K562 (cell line): ENCODE results near the gene TLCD5. TPM values are rescaled to one million over a fixed set of nuclear protein-coding genes. Genes with fewer than 3 reads are reported as not detected.

Experiments
- ATAC-seq: fragments of 200-7000 bp; cut with Tn5 transposase; 3 replicates; pipeline ENCODE4 v1.9.1; 2020; ENCODE audit warnings: moderate library complexity
- BruUV-seq: library from RNA; stranded (reverse); fragments of 400-500 nt; replicated peaks from 2 replicates; lab custom pipeline; 2021; lab: Mats Ljungman, UMichigan
- CTCF ChIA-PET: fragments of 300-600 bp; formaldehyde crosslinking; extraction: SDS; loops from one replicate; lab custom pipeline; 2021; ENCODE audit warnings: low intra/inter-chr PET ratio; lab: Yijun Ruan, JAX
- POLR2A ChIA-PET: fragments of 300-600, 350-650 bp; sonication (Branson Sonifier 250); formaldehyde crosslinking; extraction: SDS; loops from one replicate; lab custom pipeline; 2021; ENCODE audit warnings: antibody characterized with exemption, inconsistent platforms; lab: Yijun Ruan, JAX
- DNase-seq, 4 experiments: peaks; one replicate each; pipeline versions ENCODE4 v3.0.0 to v3.0.0-alpha.2; 2011 to 2018; ENCODE audit warnings: low spot score in 3 of 4, mixed read lengths in 3 of 4; ENCODE audit errors: extremely low read depth in 1 of 4
- FAIRE-seq: peaks from 2 replicates; lab custom pipeline; 2011; peaks lifted over from hg19 to GRCh38; lab: Jason Lieb, UNC
- H2AFZ ChIP-seq: 2 replicates; pipeline ENCODE4 v1.6.0; 2011; ENCODE audit warnings: low read depth, low read length, control low read depth, inconsistent platforms
- H3K27ac ChIP-seq: fragments of 200-600 bp; 3 replicates; pipeline ENCODE4 v1.8.0; 2011; ENCODE audit warnings: low read depth, mild to moderate bottlenecking, control low read depth, inconsistent platforms, low read length, moderate library complexity, mixed read lengths; ENCODE audit errors: extremely low read depth
- H3K27me3 ChIP-seq, 2 experiments: fragments of 300-600 bp in 1 of 2; 2 replicates in 1 of 2; 3 replicates in 1 of 2; pipeline versions ENCODE4 v1.6.0 to v1.8.0; 2011; ENCODE audit warnings: inconsistent platforms in 2 of 2, low read length in 2 of 2, mild to moderate bottlenecking in 1 of 2, mixed read lengths in 1 of 2, moderate library complexity in 1 of 2; ENCODE audit not compliant: control insufficient read depth in 2 of 2, insufficient read depth in 2 of 2
- H3K36me3 ChIP-seq: fragments of 300-600 bp; 3 replicates; pipeline ENCODE4 v1.8.0; 2011; ENCODE audit warnings: mild to moderate bottlenecking, low read length, inconsistent platforms; ENCODE audit not compliant: control insufficient read depth, insufficient read depth
- H3K4me1 ChIP-seq, 2 experiments: fragments of 200-600 bp in 1 of 2; replicated peaks in 1 of 2; 2 replicates in 1 of 2; 3 replicates in 1 of 2; pipeline versions ENCODE4 v1.5.1 to v1.8.0; 2011; ENCODE audit warnings: inconsistent platforms in 2 of 2, low read length in 2 of 2, mild to moderate bottlenecking in 1 of 2, mixed read lengths in 1 of 2, moderate library complexity in 1 of 2; ENCODE audit not compliant: control insufficient read depth in 2 of 2, insufficient read depth in 2 of 2
- H3K4me2 ChIP-seq: 2 replicates; pipeline ENCODE4 v1.6.1; 2011; ENCODE audit warnings: low read length, control low read depth, inconsistent platforms, mixed read lengths; ENCODE audit not compliant: insufficient read depth
- H3K4me3 ChIP-seq: fragments of 200-600 bp; sonication (generic), shearing (Covaris generic); 2 replicates; pipeline ENCODE4 v1.5.1; 2016; ENCODE audit warnings: control low read depth, inconsistent platforms
- H3K79me2 ChIP-seq: fragments of 200-600 bp; 3 replicates; pipeline ENCODE4 v1.8.0; 2011; ENCODE audit warnings: low read length, inconsistent platforms; ENCODE audit not compliant: control insufficient read depth, insufficient read depth
- H3K9ac ChIP-seq, 2 experiments: 2 replicates each; pipeline versions ENCODE4 v1.6.0 to v1.6.1; 2011; ENCODE audit warnings: low read depth in 2 of 2, low read length in 2 of 2, control low read depth in 1 of 2, inconsistent platforms in 1 of 2, mild to moderate bottlenecking in 1 of 2, mixed read lengths in 1 of 2; ENCODE audit not compliant: insufficient read depth in 1 of 2
- H3K9me1 ChIP-seq: one replicate; pipeline ENCODE4 v1.6.0; 2011; ENCODE audit warnings: inconsistent platforms, mild to moderate bottlenecking, low read length, moderate library complexity; ENCODE audit not compliant: control insufficient read depth, insufficient read depth
- H3K9me3 ChIP-seq: replicated peaks from 2 replicates; pipeline ENCODE4 v1.5.1; 2011; ENCODE audit warnings: low read depth, low read length, inconsistent platforms; ENCODE audit not compliant: control insufficient read depth, insufficient read depth
- H4K20me1 ChIP-seq: replicated peaks from 2 replicates; pipeline ENCODE4 v1.6.1; 2011; ENCODE audit warnings: low read length, inconsistent platforms, mixed read lengths; ENCODE audit not compliant: control insufficient read depth, insufficient read depth
- CEBPB ChIP-seq: fragments of 450-650 bp; IDR thresholded peaks from 2 replicates; pipeline ENCODE4 v1.6.1; 2016; ENCODE audit warnings: missing genetic modification characterization, missing compliant biosample characterization
- CEBPG ChIP-seq, 3 experiments: fragments of 200-800 bp in 1 of 3; sonication (Bioruptor generic) in 1 of 3; sonication (generic) in 1 of 3; formaldehyde crosslinking in 1 of 3; IDR thresholded peaks in 2 of 3; conservative IDR thresholded peaks in 1 of 3; 2 replicates each; pipeline versions ENCODE4 v1.6.1 to v1.8.0; 2016 to 2022; ENCODE audit warnings: missing compliant biosample characterization in 2 of 3, missing genetic modification characterization in 2 of 3, mild to moderate bottlenecking in 1 of 3, missing genetic modification reagents in 1 of 3
- FOXP4 ChIP-seq: sonication (generic); formaldehyde crosslinking; IDR thresholded peaks from 2 replicates; pipeline ENCODE4 v1.8.0; 2022; ENCODE audit warnings: mild to moderate bottlenecking, missing genetic modification reagents, borderline replicate concordance
- WGBS: fragments of 100-300 bp; shearing (Covaris generic); methylation state at CpG from one replicate; pipeline ENCODE4 v1.1.6; 2016; ENCODE audit warnings: low coverage, mixed read lengths; ENCODE audit not compliant: insufficient coverage; ENCODE audit errors: missing lambda C conversion rate; 5-methylcytosine and 5-hydroxymethylcytosine counted together
- in situ Hi-C: fragments of 300-500 bp; cut with MboI; formaldehyde crosslinking; loops from 4 replicates; pipeline ENCODE4 v1.15.0; 2018; ENCODE audit warnings: inconsistent platforms, mixed read lengths
- intact Hi-C: fragments of 100-400 bp; cut with micrococcal nuclease; formaldehyde crosslinking; loops from 2 replicates; pipeline ENCODE4 v1.14.2; 2022
- polyA plus RNA-seq, 8 experiments: library from polyadenylated mRNA; depleted of rRNA in 4 of 8; stranded (reverse) in 5 of 8; unstranded in 3 of 8; fragments of >200 nt; fragmentation: Nextera tagmentation in 2 of 8; fragmentation: Illumina TruSeq in 1 of 8; extraction: Ambion mirVana in 2 of 8; extraction: Trizol in 1 of 8; gene quantifications; 2 replicates each; pipeline versions ENCODE4 v1.2.1 to v1.2.3, GENCODE V29; 2011 to 2014; ENCODE audit warnings: inconsistent platforms in 1 of 8, missing spikeins in 1 of 8
- total RNA-seq, 7 experiments: library from RNA; depleted of rRNA in 6 of 7; stranded (reverse); fragments of >200 nt in 6 of 7; fragmentation: Illumina TruSeq in 2 of 7; extraction: Trizol in 2 of 7; gene quantifications; 2 replicates each; pipeline versions ENCODE4 v1.2.1 to v1.2.3, GENCODE V29; 2011 to 2021; ENCODE audit warnings: low replicate concordance in 1 of 7

TLCD5 gene
- total and polyA plus RNA-seq, 9 of the 15 experiments (the other 6 are each of a cell fraction or from before 2014, with no cell fraction given): 0.94 to 5.1 (median 1.6) TPM

GRCh38 chr11:120326228-120326627 is 1.1 kb downstream of the TLCD5 start:
- ChIA-PET POLR2A (interaction anchor here (0.7 to 2.0 kb wide), 3 partner anchors 8 to 13 kb away, joined by 3 to 5 read pairs (median 3); no protein-coding TSS in a partner anchor), CTCF (no interaction called here)
- H3K4me3 ChIP-seq: no peak overlapping the region; the same call in 1 of the 2 replicates
- no peak overlapping the region for H3K27ac ChIP-seq
- ATAC-seq: no peak
- H3K4me2 ChIP-seq: peak overlapping the region; percentile 85
- peaks cover 9 to 19% of the 10 kb centered on the region in 2 experiments; a peak in 4 of 5 replicates for H3K4me1 ChIP-seq
- intact Hi-C loops (no loop called here), in situ Hi-C loops (no loop called here)
- no peaks in the 10 kb centered on the region for H4K20me1 ChIP-seq
- H3K27me3 ChIP-seq: peaks cover 24 to 25% of the 10 kb centered on the region in 2 experiments; a peak in 4 of 5 replicates
- H3K79me2 ChIP-seq: no peaks in the 10 kb centered on the region
- DNase-seq: no peak
- no peaks in the 10 kb centered on the region for H3K9me1 ChIP-seq
- H3K36me3 ChIP-seq: no peaks in the 10 kb centered on the region
- TF ChIP-seq CEBPG (CRISPR knock-in tag; IDR thresholded peaks at IDR 0.05): no peak
- TF ChIP-seq CEBPG (tag; conservative IDR thresholded peaks at IDR 0.05 in 1 of 2, IDR thresholded peaks at IDR 0.05 in 1 of 2): peak in 1 of 2 experiments; percentile 11; a peak in 1 of 4 replicates
- TF ChIP-seq FOXP4 (CRISPR knock-in tag): no peak
- peak; percentile 60; the same call in 1 of the 2 replicates for TF ChIP-seq CEBPB (tag)
- BruUV-seq: no TSS peak
- 13% methylated on average over 3 of the region's 3 CpGs for WGBS
- H3K9ac ChIP-seq: peak overlapping the region in 1 of 2 experiments; percentile 39; a peak in 2 of 4 replicates
- FAIRE-seq: no peak
- no peak overlapping the region for H2AFZ ChIP-seq
- no peaks in the 10 kb centered on the region for H3K9me3 ChIP-seq
